ENCODE data around the gene ITPKB.

The ITPKB gene

DNA sequence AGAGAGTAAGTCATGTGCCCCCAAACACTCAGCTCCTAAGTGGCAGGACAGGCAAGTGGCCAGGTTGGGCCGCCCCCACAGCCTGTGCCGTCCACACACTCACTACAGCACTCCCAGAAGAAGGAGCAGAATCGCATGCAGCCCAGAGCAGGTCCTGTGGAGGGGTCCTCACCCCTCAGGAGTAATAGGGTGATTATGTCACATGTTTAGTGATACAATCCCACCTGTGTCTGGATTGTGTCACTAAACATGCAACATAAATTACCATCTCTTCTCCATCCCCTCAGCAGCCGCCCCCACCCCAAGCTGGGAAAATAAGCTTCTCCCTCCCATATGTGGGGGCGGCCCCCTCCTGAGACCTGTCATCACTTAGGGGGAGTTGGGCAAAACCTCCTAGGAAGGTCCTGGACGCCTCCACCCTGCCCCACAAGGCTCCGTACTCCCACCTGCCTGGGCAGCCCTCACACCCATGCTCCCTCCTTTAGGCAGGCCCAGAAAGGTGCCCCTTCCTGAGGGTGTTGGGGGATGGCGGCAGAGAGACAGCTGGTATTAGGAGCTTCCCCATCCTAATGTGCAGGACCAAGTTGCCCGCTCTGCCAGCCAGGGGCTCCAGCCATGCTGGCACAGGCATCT is 133.6 kb downstream of the ITPKB start:
- H3K4me3 ChIP-seq (ENCODE audit: low read depth, low read length): no peak overlapping the region
- no peak for DNase-seq
- H3K27me3 ChIP-seq (ENCODE audit: insufficient read depth, low read depth, severe bottlenecking): no peaks in the 10 kb centered on the region
- no peaks in the 10 kb centered on the region for H3K36me3 ChIP-seq
- H3K9me3 ChIP-seq (ENCODE audit: severe bottlenecking): no peaks in the 10 kb centered on the region
- H3K27ac ChIP-seq: no peak overlapping the region
- TF ChIP-seq, protein P1, sequence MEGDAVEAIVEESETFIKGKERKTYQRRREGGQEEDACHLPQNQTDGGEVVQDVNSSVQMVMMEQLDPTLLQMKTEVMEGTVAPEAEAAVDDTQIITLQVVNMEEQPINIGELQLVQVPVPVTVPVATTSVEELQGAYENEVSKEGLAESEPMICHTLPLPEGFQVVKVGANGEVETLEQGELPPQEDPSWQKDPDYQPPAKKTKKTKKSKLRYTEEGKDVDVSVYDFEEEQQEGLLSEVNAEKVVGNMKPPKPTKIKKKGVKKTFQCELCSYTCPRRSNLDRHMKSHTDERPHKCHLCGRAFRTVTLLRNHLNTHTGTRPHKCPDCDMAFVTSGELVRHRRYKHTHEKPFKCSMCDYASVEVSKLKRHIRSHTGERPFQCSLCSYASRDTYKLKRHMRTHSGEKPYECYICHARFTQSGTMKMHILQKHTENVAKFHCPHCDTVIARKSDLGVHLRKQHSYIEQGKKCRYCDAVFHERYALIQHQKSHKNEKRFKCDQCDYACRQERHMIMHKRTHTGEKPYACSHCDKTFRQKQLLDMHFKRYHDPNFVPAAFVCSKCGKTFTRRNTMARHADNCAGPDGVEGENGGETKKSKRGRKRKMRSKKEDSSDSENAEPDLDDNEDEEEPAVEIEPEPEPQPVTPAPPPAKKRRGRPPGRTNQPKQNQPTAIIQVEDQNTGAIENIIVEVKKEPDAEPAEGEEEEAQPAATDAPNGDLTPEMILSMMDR (IDR thresholded peaks at IDR 0.05; ENCODE audit: low read depth, low read length): no peak

DNA sequence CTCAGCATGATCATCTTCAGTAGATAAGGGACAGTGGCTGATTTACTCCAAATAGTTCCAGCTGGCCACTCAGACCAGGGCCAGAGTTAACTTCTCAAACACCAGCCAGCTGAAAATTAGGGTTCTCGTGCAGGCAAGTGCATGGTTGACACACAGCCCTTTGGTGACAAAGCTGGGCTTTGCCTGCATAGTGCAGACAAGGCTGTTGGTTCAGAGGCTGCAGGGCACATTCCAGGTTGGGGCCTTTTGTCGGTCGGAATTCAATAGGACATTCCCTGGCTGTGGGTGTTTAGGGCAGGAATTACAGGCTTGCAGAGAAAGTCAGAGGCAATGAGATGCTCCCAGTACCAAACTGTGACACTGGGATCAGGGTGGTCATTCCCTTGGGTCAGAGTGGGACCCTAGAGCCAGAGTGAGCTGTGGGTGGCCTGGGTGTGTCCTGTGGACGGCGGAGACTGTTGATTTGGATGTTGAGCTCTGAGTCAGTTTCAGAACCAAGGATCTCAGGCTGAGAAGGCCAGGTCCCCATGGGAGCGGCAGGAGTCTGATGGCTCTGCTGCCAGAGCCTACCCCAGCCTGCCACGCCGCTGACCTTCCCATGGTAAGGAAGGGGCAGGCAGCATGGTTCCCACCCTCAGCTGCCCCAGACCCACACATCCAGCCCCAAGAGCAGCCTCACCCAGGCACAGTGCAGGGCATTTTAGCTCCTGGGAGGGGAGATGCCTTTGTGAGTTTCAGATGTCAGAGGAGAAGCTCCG is 134.3 kb downstream of the ITPKB start:
- DNase-seq: no peak
- TF ChIP-seq, protein P1 (IDR thresholded peaks at IDR 0.05; ENCODE audit: low read depth, low read length): no peak
- H3K36me3 ChIP-seq: no peaks in the 10 kb centered on the region
- H3K4me3 ChIP-seq (ENCODE audit: low read depth, low read length): no peak overlapping the region
- no peaks in the 10 kb centered on the region for H3K27me3 ChIP-seq (ENCODE audit: insufficient read depth, low read depth, severe bottlenecking)
- no peaks in the 10 kb centered on the region for H3K9me3 ChIP-seq (ENCODE audit: severe bottlenecking)
- no peak overlapping the region for H3K27ac ChIP-seq

DNA sequence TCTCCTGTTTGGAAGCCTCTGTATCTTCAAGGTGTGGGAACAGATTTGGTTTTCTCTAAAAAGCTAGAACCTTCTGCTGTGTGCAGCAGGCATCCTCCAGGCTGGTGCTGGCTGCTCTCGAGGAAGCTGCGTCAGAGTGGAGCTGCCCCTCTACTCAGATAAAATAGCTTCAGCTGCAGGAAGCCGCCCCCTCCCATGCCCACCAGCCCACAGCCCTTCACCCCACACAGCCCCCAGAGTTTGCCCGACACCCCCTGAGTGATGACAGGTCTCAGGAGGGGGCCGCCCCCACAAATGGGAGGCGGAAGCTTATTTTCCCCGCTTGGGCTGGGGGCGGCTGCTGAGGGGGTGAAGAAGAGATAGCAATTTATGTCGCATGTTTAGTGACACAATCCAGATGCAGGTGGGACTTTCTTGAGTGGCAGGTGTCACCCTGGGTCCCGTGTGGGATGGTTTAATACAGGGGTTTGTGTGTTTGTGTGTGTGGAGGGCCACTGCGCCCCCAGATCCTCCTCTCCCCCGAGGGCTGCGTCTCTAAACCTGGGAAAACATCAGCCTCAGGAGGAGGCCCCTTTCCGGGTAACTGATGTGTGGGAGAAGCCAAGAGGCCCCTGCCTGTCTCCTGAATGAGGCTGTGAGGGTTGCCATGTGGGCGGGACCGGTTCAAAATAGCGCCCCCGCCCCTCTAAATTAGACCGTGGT is 135.1 kb downstream of the ITPKB start:
- Histone ChIP-seq H3K27ac (no peak overlapping the region), H3K9me3 (ENCODE audit: severe bottlenecking) (no peaks in the 10 kb centered on the region), H3K4me3 (ENCODE audit: low read depth, low read length) (no peak overlapping the region), H3K27me3 (ENCODE audit: insufficient read depth, low read depth, severe bottlenecking) (no peaks in the 10 kb centered on the region), H3K36me3 (no peaks in the 10 kb centered on the region)
- no peak for DNase-seq
- TF ChIP-seq, protein P1 (IDR thresholded peaks at IDR 0.05; ENCODE audit: low read depth, low read length): no peak

DNA sequence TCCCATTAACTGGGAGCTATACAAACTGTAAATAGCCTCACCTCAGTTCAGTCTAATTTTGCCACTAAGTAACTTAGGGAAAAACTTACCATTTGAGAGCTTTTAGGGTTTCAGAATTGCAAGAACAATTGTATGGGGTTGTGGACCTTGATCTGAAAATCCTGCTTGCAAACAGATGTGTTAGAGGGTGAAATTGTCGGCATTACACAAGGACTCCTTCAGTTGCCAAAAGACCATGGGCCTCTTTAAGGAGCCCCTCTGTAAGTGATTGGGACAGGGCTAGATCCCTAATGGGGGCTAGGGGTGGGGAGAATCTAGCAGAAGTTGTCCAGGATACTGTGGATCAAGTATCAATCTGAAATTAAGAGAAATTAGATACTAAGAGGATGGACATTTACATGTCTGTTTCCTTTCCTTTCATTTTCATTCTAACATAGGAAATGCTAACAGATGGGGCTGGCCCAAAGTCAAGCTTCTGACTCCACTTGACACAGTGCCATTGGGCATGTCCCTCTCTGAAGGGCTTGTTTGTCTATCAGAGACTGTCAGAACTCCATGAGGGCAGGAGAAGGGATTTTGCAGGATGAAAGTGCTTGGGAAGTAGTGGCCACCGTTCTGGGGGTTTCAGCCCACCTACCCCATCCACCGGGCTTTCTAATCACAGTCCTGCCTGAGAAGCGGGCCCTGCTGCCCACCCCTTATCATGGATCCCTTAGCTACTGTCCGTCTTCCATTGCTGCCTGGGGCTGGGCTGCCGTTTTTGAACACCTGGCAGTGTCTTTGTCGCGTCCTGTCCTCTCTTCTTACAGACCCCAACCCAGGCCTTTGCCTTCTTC is 135.8 kb downstream of the ITPKB start:
- H3K4me3 ChIP-seq (ENCODE audit: low read depth, low read length): no peak overlapping the region
- DNase-seq: no peak

More for the DNA sequence above, 135.8 kb downstream of the ITPKB start:
- H3K36me3 ChIP-seq: no peaks in the 10 kb centered on the region
- TF ChIP-seq, protein P1 (IDR thresholded peaks at IDR 0.05; ENCODE audit: low read depth, low read length): no peak
- no peak overlapping the region for H3K27ac ChIP-seq
- H3K9me3 ChIP-seq (ENCODE audit: severe bottlenecking): no peaks in the 10 kb centered on the region
- no peaks in the 10 kb centered on the region for H3K27me3 ChIP-seq (ENCODE audit: insufficient read depth, low read depth, severe bottlenecking)

All from WERI-Rb-1 (cell line).